ENCODE data around the gene LRRC59.
"Not testable (repeated sequence)": the region's sequence is repeated elsewhere in the genome, so short reads cannot be mapped to it uniquely, and the experiment has no call there.

Gene LRRC59

GRCh38 chr17:50397111-50397918 lies at the start of gene LRRC59:
LRRC59 (minus strand) TSS chr17:50397523; CDS start chr17:50397317, 206 bp downstream.
- DNase-seq (ENCODE audit: low spot score): peak; percentile 94

- no peak for DNase-seq (ENCODE audit: low spot score)
Observed at GRCh38 chr17:50445730-50446325, 48.5 kb upstream of the LRRC59 start.

DNA sequence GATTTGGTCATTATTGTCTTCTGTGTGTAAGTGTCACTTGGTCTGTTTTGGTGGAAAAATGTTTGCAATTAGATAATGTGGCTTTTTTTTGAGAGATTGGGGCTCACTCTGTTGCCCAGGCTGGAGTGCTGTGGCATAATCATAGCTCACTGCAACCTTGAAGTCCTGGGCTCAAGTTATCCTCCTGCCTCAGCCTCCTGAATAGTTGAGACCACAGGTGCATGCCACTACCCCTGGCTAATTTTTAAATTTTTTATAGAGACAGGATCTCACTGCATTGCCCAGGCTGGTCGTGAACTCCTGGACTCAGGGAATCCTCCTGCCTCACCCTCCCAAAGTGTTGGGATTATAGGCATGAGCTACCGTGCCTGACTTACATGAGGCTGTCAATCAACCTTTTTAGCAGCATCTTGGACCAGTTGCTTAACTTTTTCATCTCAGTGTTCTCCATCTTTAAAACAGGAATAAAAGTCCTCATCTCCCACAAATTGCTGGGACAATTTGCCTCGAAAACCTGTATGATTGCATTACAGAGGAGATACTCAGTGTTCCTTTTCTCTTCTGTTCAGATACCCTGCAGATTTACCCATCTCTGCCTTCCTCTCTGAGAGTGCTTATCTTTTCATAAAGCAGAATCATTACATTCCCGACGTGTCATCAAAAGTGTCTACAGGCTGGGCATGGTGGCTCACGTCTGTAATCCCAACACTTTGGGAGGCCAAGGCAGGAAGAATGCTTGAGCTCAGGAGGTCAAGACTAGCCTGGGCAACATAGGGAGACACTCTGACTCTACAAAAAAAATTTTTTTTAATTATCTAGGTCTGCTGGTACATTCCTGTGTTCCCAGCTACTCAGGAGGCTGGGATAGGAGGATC lies 47.8 kb upstream of the LRRC59 start:
- DNase-seq (ENCODE audit: low spot score): no peak

- DNase-seq (ENCODE audit: low spot score): no peak
Observed at GRCh38 chr17:50443505-50443974, 46.2 kb upstream of the LRRC59 start.

- no peak for DNase-seq (ENCODE audit: low spot score)
Observed at GRCh38 chr17:50440838-50441829, 43.8 kb upstream of the LRRC59 start.

- DNase-seq (ENCODE audit: low spot score): no peak
Observed at GRCh38 chr17:50440172-50440837, 43.0 kb upstream of the LRRC59 start.

- no peak for DNase-seq (ENCODE audit: low spot score)
Observed at GRCh38 chr17:50439008-50439407, 41.7 kb upstream of the LRRC59 start.

GRCh38 chr17:50437409-50437808 lies 40.1 kb upstream of the LRRC59 start:
- no peak for DNase-seq (ENCODE audit: low spot score)

- DNase-seq (ENCODE audit: low spot score): no peak
Observed at GRCh38 chr17:50432125-50432762, 34.9 kb upstream of the LRRC59 start.

GRCh38 chr17:50430821-50431618 lies 33.7 kb upstream of the LRRC59 start:
- no peak for DNase-seq (ENCODE audit: low spot score)

DNA sequence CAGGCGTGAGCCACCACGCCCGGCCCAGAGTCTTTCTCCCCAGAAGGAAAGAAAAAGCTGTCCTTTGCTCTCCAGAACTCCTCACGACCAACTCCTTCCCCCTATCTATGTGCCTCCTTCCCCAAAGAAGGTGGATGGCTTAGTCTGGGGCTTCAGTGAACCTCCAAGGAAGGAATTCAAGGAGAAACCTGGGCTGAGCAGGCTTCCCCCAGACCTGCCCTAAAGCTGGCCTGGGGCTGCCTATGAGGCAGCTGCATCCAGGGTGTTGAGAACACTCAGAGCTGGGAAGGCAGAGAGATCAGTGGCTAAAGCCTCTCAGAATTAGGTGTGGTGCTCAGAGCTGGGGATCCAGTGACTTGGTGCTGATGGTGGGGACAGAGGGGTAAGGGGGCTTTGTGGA lies 32.5 kb upstream of the LRRC59 start:
- no peak for DNase-seq (ENCODE audit: low spot score)

GRCh38 chr17:50428831-50429424 lies 31.6 kb upstream of the LRRC59 start:
- DNase-seq (ENCODE audit: low spot score): no peak

- DNase-seq (ENCODE audit: low spot score): not testable (repeated sequence)
Observed at GRCh38 chr17:50428126-50428525, 30.8 kb upstream of the LRRC59 start.

- DNase-seq (ENCODE audit: low spot score): peak; percentile 20
Observed at GRCh38 chr17:50426814-50427787, 29.8 kb upstream of the LRRC59 start.

GRCh38 chr17:50426472-50426782 lies 29.1 kb upstream of the LRRC59 start:
- no peak for DNase-seq (ENCODE audit: low spot score)

- DNase-seq (ENCODE audit: low spot score): peak; percentile 66
Observed at GRCh38 chr17:50425682-50426471, 28.6 kb upstream of the LRRC59 start, which contains the start of gene ACSF2. ACSF2 (plus strand) TSS chr17:50426218; CDS start chr17:50426262, 44 bp downstream.
